ENCODE results near the gene GNL1. TPM values are rescaled to one million over a fixed set of nuclear protein-coding genes. Genes with fewer than 3 reads are reported as not detected.
A peak's percentile ranks its signal among the peaks of the same experiment; 100 is the strongest.

GNL1 gene
- total and polyA plus RNA-seq, 4 experiments from 2014 or later = 37.4 to 83.9 (median 67.4) TPM

DNA sequence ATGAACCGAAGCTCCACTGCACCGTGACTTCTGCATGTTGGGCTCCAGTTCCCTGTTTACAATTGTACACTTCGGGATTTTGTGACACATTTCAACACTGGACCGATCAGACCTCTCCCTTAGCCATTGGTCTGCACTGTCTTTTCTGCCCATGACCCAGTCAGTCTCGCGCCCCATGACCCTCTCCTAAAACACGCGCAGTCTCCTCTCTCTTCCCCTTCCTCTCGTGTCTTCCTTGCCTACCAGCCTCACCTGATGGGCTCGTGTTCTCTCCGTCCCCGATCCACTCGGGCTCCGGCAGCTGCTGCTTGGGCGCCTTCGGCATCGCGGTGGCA lies 14.4 kb upstream of the GNL1 start:
- Mint-ChIP-seq H3K27me3 (no peaks in the 10 kb centered on the region), H3K9me3 (peaks cover 0 to 4% (median 0%) of the 10 kb centered on the region in 8 donors), H3K27ac (peak overlapping the region; percentile 97 to 100 (median 99)), H3K36me3 (peaks cover 0 to 25% of the 10 kb centered on the region in 2 donors), H3K4me3 (peak overlapping the region; percentile 97 to 100 (median 100)), H3K4me1 (peaks cover 48 to 66% (median 54%) of the 10 kb centered on the region in 4 donors)
- ChIA-PET POLR2A (ENCODE audit: partially characterized antibody) (interaction anchor here (0.9 to 3.2 kb wide), 21 partner anchors 9 to 199 kb away, joined by 3 to 61 read pairs (median 6); partner anchors contain the start of genes ATAT1, GNL1, HLA-E and MDC1), CTCF (ENCODE audit: partially characterized antibody) (interaction anchor here (0.8 to 2.4 kb wide), 12 partner anchors 13 to 160 kb away, joined by 3 to 31 read pairs (median 5); partner anchors contain the start of gene MRPS18B)
- Histone ChIP-seq H3K9me3 (ENCODE audit: control insufficient read depth in 1 of 2, low read length in 2 of 2) (no peaks in the 10 kb centered on the region), H3K27me3 (ENCODE audit: insufficient read depth, low read length) (no peaks in the 10 kb centered on the region), H3K4me1 (ENCODE audit: insufficient read depth, low read length) (peaks cover 45% of the 10 kb centered on the region), H3K27ac (ENCODE audit: low read depth, low read length) (peak overlapping the region; percentile 95), H3K4me3 (ENCODE audit: low read length in 2 of 2) (peak overlapping the region; percentile 42 to 88), H3K36me3 (ENCODE audit: insufficient read depth, low read length) (peaks cover 4% of the 10 kb centered on the region)
- intact Hi-C loops (cut with micrococcal nuclease) = loop anchor here (1.0 kb wide), 4 partner anchors 14 to 54 kb away; partner anchors contain the start of genes GNL1, MRPS18B and PPP1R10
- no peak for DNase-seq

- peak overlapping the region; percentile 97 to 100 (median 99) for H3K27ac Mint-ChIP-seq
- intact Hi-C loops (cut with micrococcal nuclease) = no loop called here
- H3K27ac ChIP-seq (ENCODE audit: low read depth, low read length) = peak overlapping the region; percentile 95
Measured at GRCh38 chr6:30570263-30570662, 14.0 kb upstream of the GNL1 start.

GRCh38 chr6:30568245-30568644 lies 12.0 kb upstream of the GNL1 start:
- CTCF ChIA-PET (ENCODE audit: partially characterized antibody) = interaction anchor here (1.2 kb wide), 1 partner anchor 25 kb away, joined by 5 read pairs; no protein-coding TSS in a partner anchor
- H3K9me3 Mint-ChIP-seq = peaks cover 0 to 4% (median 0%) of the 10 kb centered on the region in 8 donors
- POLR2A ChIA-PET (ENCODE audit: partially characterized antibody) = no interaction called here

More at GRCh38 chr6:30570263-30570662, 14.0 kb upstream of the GNL1 start:
- H3K36me3 Mint-ChIP-seq = peaks cover 0 to 25% of the 10 kb centered on the region in 2 donors
- ChIA-PET CTCF (ENCODE audit: partially characterized antibody) (interaction anchor here (1.0 to 2.4 kb wide), 11 partner anchors 13 to 161 kb away, joined by 3 to 31 read pairs (median 6); no protein-coding TSS in a partner anchor), POLR2A (ENCODE audit: partially characterized antibody) (interaction anchor here (1.0 to 3.2 kb wide), 17 partner anchors 13 to 160 kb away, joined by 3 to 61 read pairs (median 6); partner anchors contain the start of genes ATAT1, GNL1, HLA-E and MDC1)
- Histone ChIP-seq H3K36me3 (ENCODE audit: insufficient read depth, low read length) (no peaks in the 10 kb centered on the region), H3K4me3 (ENCODE audit: low read length in 2 of 2) (peak overlapping the region; percentile 42 to 88), H3K4me1 (ENCODE audit: insufficient read depth, low read length) (peaks cover 45% of the 10 kb centered on the region), H3K27me3 (ENCODE audit: insufficient read depth, low read length) (no peaks in the 10 kb centered on the region), H3K9me3 (ENCODE audit: control insufficient read depth in 1 of 2, low read length in 2 of 2) (no peaks in the 10 kb centered on the region)
- DNase-seq = no peak
- H3K9me3 Mint-ChIP-seq = peaks cover 0 to 4% (median 0%) of the 10 kb centered on the region in 8 donors
- no peaks in the 10 kb centered on the region for H3K27me3 Mint-ChIP-seq
- H3K4me3 Mint-ChIP-seq = peak overlapping the region; percentile 97 to 100 (median 100)
- H3K4me1 Mint-ChIP-seq = peaks cover 46 to 66% (median 53%) of the 10 kb centered on the region in 4 donors

DNA sequence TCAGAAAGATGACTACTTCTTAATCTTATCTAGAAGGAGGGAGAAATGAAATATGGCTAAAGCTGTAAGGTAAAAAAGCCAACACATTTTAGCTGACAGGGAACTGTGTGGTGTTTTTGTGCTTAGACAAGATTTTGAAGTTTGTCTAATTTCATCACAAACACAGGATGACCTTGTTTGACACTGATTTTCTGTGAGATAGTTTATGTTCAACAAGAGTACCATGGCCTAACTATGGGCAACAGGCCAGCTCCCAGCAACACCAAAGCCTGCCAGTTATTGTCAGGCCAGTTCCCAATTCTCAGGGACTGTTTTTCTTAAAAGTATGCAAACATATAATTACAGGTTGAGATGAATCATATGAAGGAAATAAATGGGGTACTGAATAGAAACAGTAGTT lies 9.5 kb upstream of the GNL1 start:
- H3K4me3 ChIP-seq (ENCODE audit: low read length in 2 of 2) = no peak overlapping the region
- no peaks in the 10 kb centered on the region for H3K27me3 Mint-ChIP-seq
- H3K27me3 ChIP-seq (ENCODE audit: insufficient read depth, low read length) = no peaks in the 10 kb centered on the region
- no peaks in the 10 kb centered on the region for H3K9me3 ChIP-seq (ENCODE audit: control insufficient read depth in 1 of 2, low read length in 2 of 2)
- H3K4me3 Mint-ChIP-seq = no peak overlapping the region
- H3K4me1 Mint-ChIP-seq = peaks cover 17 to 25% (median 21%) of the 10 kb centered on the region in 4 donors
- POLR2A ChIA-PET (ENCODE audit: partially characterized antibody) = interaction anchor here (1.1 to 1.6 kb wide), 6 partner anchors 21 to 156 kb away, joined by 3 to 6 read pairs (median 3); no protein-coding TSS in a partner anchor
- H3K27ac ChIP-seq (ENCODE audit: low read depth, low read length) = no peak overlapping the region
- peaks cover 12 to 15% of the 10 kb centered on the region in 2 donors for H3K36me3 Mint-ChIP-seq
- H3K36me3 ChIP-seq (ENCODE audit: insufficient read depth, low read length) = peaks cover 10% of the 10 kb centered on the region
- H3K9me3 Mint-ChIP-seq = peaks cover 0 to 2% (median 0%) of the 10 kb centered on the region in 8 donors
- peaks cover 10% of the 10 kb centered on the region for H3K4me1 ChIP-seq (ENCODE audit: insufficient read depth, low read length)
- CTCF ChIA-PET (ENCODE audit: partially characterized antibody) = interaction anchor here (0.6 to 2.6 kb wide), 4 partner anchors 21 to 82 kb away, joined by 3 to 10 read pairs (median 3); no protein-coding TSS in a partner anchor
- no peak for DNase-seq
- H3K27ac Mint-ChIP-seq = peak overlapping the region in 2 of 7 donors; percentile 19 to 35
- intact Hi-C loops (cut with micrococcal nuclease) = no loop called here

More at GRCh38 chr6:30568245-30568644, 12.0 kb upstream of the GNL1 start:
- intact Hi-C loops (cut with micrococcal nuclease) = no loop called here
- H3K27me3 ChIP-seq (ENCODE audit: insufficient read depth, low read length) = no peaks in the 10 kb centered on the region
- no peaks in the 10 kb centered on the region for H3K36me3 ChIP-seq (ENCODE audit: insufficient read depth, low read length)
- DNase-seq = peak in 1 of 5 donors; percentile 61
- peak overlapping the region in 5 of 7 donors; percentile 48 to 70 (median 62) for H3K27ac Mint-ChIP-seq
- H3K4me3 Mint-ChIP-seq = peak overlapping the region in 3 of 8 donors; percentile 36 to 53 (median 37)
- no peaks in the 10 kb centered on the region for H3K27me3 Mint-ChIP-seq
- H3K36me3 Mint-ChIP-seq = peaks cover under 1 to 17% of the 10 kb centered on the region in 2 donors
- no peak overlapping the region for H3K27ac ChIP-seq (ENCODE audit: low read depth, low read length)
- H3K9me3 ChIP-seq (ENCODE audit: control insufficient read depth in 1 of 2, low read length in 2 of 2) = no peaks in the 10 kb centered on the region
- peaks cover 33 to 50% (median 40%) of the 10 kb centered on the region in 4 donors for H3K4me1 Mint-ChIP-seq
- peaks cover 28% of the 10 kb centered on the region for H3K4me1 ChIP-seq (ENCODE audit: insufficient read depth, low read length)
- H3K4me3 ChIP-seq (ENCODE audit: low read length in 2 of 2) = no peak overlapping the region

DNA sequence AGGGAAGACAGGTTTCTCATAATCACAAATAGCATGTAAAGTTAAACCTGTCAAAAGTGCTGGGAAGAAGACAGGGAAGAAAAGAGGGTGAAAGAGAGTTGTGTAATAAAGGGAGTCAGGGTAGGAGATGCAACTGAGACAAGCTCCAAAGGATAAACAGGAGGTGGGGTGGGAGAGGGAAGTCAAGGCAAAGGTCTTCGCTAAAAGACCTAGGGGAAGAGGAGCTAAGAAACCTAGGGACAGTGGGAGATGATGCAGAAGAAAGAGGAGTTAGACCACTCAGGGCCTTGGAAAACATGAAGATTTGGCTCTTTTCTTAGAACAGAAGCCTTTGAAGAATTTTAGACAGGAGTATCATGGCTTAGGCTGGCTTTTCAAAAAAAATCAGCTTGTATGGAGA lies 7.8 kb upstream of the GNL1 start:
- Mint-ChIP-seq H3K9me3 (no peaks in the 10 kb centered on the region), H3K4me1 (peaks cover 3 to 23% (median 13%) of the 10 kb centered on the region in 4 donors), H3K4me3 (no peak overlapping the region), H3K36me3 (peaks cover 12 to 17% of the 10 kb centered on the region in 2 donors), H3K27ac (peak overlapping the region in 5 of 7 donors; percentile 14 to 71 (median 47)), H3K27me3 (no peaks in the 10 kb centered on the region)
- Histone ChIP-seq H3K27me3 (ENCODE audit: insufficient read depth, low read length) (no peaks in the 10 kb centered on the region), H3K9me3 (ENCODE audit: control insufficient read depth in 1 of 2, low read length in 2 of 2) (no peaks in the 10 kb centered on the region), H3K36me3 (ENCODE audit: insufficient read depth, low read length) (peaks cover 10% of the 10 kb centered on the region), H3K4me3 (ENCODE audit: low read length in 2 of 2) (no peak overlapping the region), H3K4me1 (ENCODE audit: insufficient read depth, low read length) (no peaks in the 10 kb centered on the region), H3K27ac (ENCODE audit: low read depth, low read length) (no peak overlapping the region)
- intact Hi-C loops (cut with micrococcal nuclease) = no loop called here
- ChIA-PET CTCF (ENCODE audit: partially characterized antibody) (interaction anchor here (1.3 to 2.0 kb wide), 4 partner anchors 9 to 34 kb away, joined by 3 to 11 read pairs (median 5); no protein-coding TSS in a partner anchor), POLR2A (ENCODE audit: partially characterized antibody) (interaction anchor here (0.6 to 1.8 kb wide), 4 partner anchors 22 to 1028 kb away, joined by 3 to 6 read pairs (median 3); partner anchors contain the start of genes MRPS18B and PPP1R10)
- no peak for DNase-seq

DNA sequence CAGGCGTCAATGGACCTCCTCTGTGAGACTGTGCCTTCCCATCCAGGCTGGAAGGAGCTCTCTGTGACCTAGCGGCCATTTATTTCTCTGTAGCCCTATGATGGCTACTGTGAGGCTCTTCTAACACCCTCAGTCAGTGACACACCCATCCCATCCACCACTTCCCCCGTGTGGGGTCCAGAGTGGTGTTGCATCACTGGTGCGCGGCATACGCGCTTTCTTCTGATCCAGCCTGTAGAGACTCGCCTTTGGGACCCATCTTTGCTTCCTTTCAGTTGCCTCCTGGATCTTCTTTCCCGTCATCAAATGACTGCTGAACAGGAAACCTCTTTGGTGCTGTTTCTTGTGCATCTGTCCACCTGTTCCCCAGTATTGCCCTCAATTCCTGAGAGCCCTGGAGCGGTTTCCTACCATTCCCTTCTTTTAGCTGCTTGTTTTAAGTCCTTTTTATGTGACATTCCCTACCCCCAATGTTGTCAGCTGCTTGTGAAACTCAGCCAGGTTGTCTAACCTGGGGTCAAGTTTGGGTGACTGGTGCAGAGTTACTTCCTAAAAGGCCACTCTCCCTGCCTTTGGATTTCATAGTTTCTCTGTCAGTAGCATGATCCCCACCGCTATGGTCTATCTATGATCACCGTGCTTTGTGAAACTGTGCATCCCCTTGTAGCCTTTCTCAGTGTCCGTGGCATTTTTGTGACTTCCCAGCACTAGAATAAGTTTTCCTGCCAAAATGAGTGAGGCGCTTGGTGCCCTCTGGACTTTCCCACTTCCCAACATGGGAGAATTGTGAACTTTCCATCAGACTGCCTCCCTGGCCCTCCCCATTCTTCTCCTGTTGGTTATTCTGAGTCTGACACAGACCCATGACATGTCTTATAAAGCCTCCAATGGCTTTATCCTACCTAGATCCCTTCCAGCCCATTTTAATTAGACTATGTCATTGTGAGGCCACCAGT lies 6.5 kb upstream of the GNL1 start:
- Mint-ChIP-seq H3K27me3 (no peaks in the 10 kb centered on the region), H3K36me3 (peaks cover 12 to 17% of the 10 kb centered on the region in 2 donors), H3K27ac (peak overlapping the region in 3 of 7 donors; percentile 8 to 77 (median 38)), H3K9me3 (no peaks in the 10 kb centered on the region), H3K4me3 (no peak overlapping the region), H3K4me1 (peaks cover 8 to 27% (median 16%) of the 10 kb centered on the region in 4 donors)
- H3K4me1 ChIP-seq (ENCODE audit: insufficient read depth, low read length) = peaks cover 10% of the 10 kb centered on the region
- no peaks in the 10 kb centered on the region for H3K9me3 ChIP-seq (ENCODE audit: control insufficient read depth in 1 of 2, low read length in 2 of 2)
- H3K4me3 ChIP-seq (ENCODE audit: low read length in 2 of 2) = no peak overlapping the region
- intact Hi-C loops (cut with micrococcal nuclease) = no loop called here
- ChIA-PET CTCF (ENCODE audit: partially characterized antibody) (interaction anchor here (1.3 to 2.0 kb wide), 4 partner anchors 8 to 22 kb away, joined by 3 to 11 read pairs (median 5); no protein-coding TSS in a partner anchor), POLR2A (ENCODE audit: partially characterized antibody) (interaction anchor here (0.9 to 1.8 kb wide), 2 partner anchors 20 to 53 kb away, joined by 3 to 6 read pairs; no protein-coding TSS in a partner anchor)
- H3K27ac ChIP-seq (ENCODE audit: low read depth, low read length) = no peak overlapping the region
- H3K27me3 ChIP-seq (ENCODE audit: insufficient read depth, low read length) = no peaks in the 10 kb centered on the region
- peaks cover 10% of the 10 kb centered on the region for H3K36me3 ChIP-seq (ENCODE audit: insufficient read depth, low read length)
- no peak for DNase-seq
